Metanephros (tissue), 1 donor: Measurements from ENCODE around the gene RRAGD. TPM values are rescaled to one million over a fixed set of nuclear protein-coding genes. Genes with fewer than 3 reads are reported as not detected.

Experiments
- total RNA-seq: library from RNA; depleted of rRNA; stranded (reverse); fragments of >200 nt; gene quantifications from one replicate; pipeline ENCODE4 v1.2.3, GENCODE V29; 2014

Gene RRAGD, protein sequence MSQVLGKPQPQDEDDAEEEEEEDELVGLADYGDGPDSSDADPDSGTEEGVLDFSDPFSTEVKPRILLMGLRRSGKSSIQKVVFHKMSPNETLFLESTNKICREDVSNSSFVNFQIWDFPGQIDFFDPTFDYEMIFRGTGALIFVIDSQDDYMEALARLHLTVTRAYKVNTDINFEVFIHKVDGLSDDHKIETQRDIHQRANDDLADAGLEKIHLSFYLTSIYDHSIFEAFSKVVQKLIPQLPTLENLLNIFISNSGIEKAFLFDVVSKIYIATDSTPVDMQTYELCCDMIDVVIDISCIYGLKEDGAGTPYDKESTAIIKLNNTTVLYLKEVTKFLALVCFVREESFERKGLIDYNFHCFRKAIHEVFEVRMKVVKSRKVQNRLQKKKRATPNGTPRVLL
- total RNA-seq, result 57.9 TPM

DNA sequence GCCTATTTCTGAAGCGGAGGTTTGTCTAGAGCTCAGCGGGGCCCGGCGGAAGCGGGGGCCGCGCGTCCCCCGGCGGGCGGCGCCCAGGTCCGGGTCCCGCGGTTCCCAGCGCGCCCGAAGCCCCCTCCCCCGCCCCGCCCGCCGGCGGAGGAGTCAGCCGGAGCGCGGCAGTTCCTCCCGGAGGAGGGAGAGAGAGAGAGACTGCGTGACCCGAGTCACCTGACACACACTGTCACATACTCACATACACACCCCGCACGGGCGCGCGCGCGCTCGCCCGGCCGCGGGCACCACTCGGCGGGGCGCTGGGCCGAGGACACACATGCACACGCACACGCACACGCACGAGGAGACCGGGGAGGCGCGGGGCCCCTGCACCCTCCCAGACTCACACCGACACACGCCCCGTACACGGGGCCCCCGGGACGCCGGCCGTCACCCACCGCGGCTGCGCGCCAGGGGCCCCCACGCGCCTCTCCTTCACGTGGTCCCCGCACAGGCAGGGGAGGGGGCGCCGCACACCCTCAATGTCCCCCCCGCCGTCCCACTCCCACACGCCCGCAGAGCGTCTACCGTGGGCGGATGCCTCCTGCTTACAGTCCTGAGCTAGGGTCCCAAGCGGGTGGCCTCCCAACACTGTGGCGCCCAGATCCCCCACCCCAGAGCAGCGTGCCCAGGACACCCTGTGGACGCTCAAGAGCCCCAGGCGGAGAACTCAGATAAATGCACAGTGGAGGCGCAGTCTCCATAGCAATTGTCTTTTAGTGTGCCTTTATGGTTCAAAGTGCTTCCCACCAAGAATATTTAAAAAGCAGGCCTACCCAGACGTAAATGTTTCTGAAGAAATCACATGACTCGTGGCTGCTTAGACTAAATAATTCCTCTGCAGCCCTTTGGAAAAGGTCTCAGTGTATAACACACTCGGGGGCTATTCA, at the start of gene RRAGD:
RRAGD (minus strand) TSS at position 203 of the 935 bp plus-strand sequence. CDS start 280 bp downstream, outside the sequence.

GRCh38 chr6:89432875-89433251, 20.8 kb upstream of the RRAGD start, which contains the start of gene ANKRD6:
Gene ANKRD6 (plus strand): TSS chr6:89433152. CDS start chr6:89566977, 133,825 bp downstream.

DNA sequence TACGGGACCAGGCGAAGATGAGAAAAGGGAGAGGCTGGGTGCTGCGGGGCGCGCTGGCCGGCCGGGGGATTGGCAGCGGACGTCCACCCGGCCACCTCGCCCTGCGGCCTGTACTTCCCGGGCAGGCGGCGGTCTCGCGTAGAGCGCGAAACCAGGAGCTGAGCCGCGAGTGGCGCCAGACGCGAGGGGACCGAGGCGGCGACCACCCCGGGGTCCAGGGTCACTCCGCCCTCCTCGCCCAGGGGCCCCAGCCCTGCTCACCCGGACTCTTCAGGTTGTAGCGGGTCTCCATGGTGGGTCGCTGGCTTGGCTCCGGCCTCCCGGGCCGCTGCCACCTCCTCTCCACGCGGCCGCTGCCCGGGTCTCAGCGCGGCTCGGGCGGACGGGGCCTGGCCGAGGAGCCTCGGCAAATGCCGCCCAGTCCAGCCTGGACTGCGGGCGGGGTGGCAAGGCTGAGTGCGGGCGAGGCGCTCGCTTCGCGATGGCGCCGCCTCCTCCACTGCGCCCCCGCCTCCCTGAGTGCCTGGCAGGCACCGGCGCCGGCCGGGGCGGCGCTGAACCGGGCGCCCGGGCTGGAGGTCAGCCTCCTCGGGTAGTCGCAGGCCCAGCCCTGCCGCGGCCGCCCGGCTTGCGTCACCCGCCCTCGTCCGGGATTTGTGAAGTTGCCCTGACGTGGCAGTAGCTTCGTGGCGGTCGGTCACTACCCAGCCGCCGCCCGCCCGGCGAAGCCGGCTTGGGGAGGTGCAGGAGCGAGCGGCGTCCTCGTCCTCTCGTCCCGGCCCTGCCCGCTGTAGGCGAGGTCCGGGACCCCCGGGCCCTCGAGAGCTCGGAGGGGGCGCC, 59.6 kb downstream of the RRAGD start, which contains the start of gene UBE2J1:
UBE2J1 (minus strand) TSS at position 445 of the 840 bp plus-strand sequence; CDS start at position 292, 153 bp downstream.

GRCh38 chr6:89315249-89315885, 96.7 kb downstream of the RRAGD start, which contains the start of gene GABRR2:
Gene GABRR2 (minus strand): TSS chr6:89315299. CDS start chr6:89315165, 134 bp downstream.

Other genes with a start within 250 kb of the RRAGD start
- 2.0 TPM for gene GABRR1, start 194.9 kb downstream of the RRAGD start, total RNA-seq
- gene GABRR2, start 97.0 kb downstream of the RRAGD start, total RNA-seq, result 3.9 TPM
- gene UBE2J1, start 59.6 kb downstream of the RRAGD start, total RNA-seq, result 33.3 TPM
- 22.6 TPM for gene ANKRD6, start 20.9 kb upstream of the RRAGD start, total RNA-seq
- 16.9 TPM for gene LYRM2, start 226.5 kb upstream of the RRAGD start, total RNA-seq